PC-3 (cell line): ENCODE results near the gene MAZ. TPM values are rescaled to one million over a fixed set of nuclear protein-coding genes. Genes with fewer than 3 reads are reported as not detected.
A peak's percentile ranks its signal among the peaks of the same experiment; 100 is the strongest.

Source experiments
- ATAC-seq: fragments of 200-7000 bp; cut with Tn5 transposase; 2 replicates; pipeline ENCODE4 v1.9.1; 2020; ENCODE audit warnings: mild to moderate bottlenecking, moderate library complexity
- BruUV-seq: library from RNA; stranded (reverse); fragments of 400-500 nt; replicated peaks from 2 replicates; lab custom pipeline; 2021; lab: Mats Ljungman, UMichigan
- CTCF ChIA-PET: fragments of 300-600 bp; sonication (Branson Sonifier 250); formaldehyde crosslinking; loops from one replicate; lab custom pipeline; 2022; ENCODE audit warnings: antibody characterized with exemption; lab: Charles Lee
- POLR2A ChIA-PET: fragments of 300-600 bp; sonication (Branson Sonifier 250); formaldehyde crosslinking; loops from one replicate; lab custom pipeline; 2022; ENCODE audit warnings: antibody characterized with exemption; ENCODE audit not compliant: unreplicated experiment; lab: Charles Lee
- DNase-seq: peaks from one replicate; pipeline ENCODE4 v3.0.0-alpha.2; 2015
- H2AFZ ChIP-seq: fragments of 300-600 bp; sonication (generic); 2 replicates; pipeline ENCODE4 v1.6.0; 2016; ENCODE audit warnings: antibody characterized with exemption, low read length
- H3F3A ChIP-seq: fragments of 300-600 bp; sonication (generic); one replicate; pipeline ENCODE4 v1.6.0; 2017; ENCODE audit warnings: antibody characterized with exemption, low read length, control low read depth, mild to moderate bottlenecking; ENCODE audit not compliant: unreplicated experiment
- H3K27ac ChIP-seq: fragments of 300-600 bp; sonication (generic); 2 replicates; pipeline ENCODE4 v1.5.1; 2016; ENCODE audit warnings: mild to moderate bottlenecking, low read length
- H3K27me3 ChIP-seq: fragments of 300-600 bp; sonication (generic); 2 replicates; pipeline ENCODE4 v1.6.1; 2016; ENCODE audit warnings: low read length, mixed read lengths
- H3K36me3 ChIP-seq: fragments of 300-600 bp; sonication (generic); 2 replicates; pipeline ENCODE4 v1.6.1; 2016; ENCODE audit warnings: low read depth, mixed run types, low read length, mixed read lengths
- H3K4me1 ChIP-seq: fragments of 300-600 bp; sonication (generic); 2 replicates; pipeline ENCODE4 v1.5.1; 2016; ENCODE audit warnings: low read length; ENCODE audit not compliant: insufficient read depth
- H3K4me2 ChIP-seq: fragments of 300-600 bp; sonication (generic); 2 replicates; pipeline ENCODE4 v1.6.0; 2016; ENCODE audit warnings: low read length
- H3K4me3 ChIP-seq: fragments of 300-600 bp; sonication (generic); 2 replicates; pipeline ENCODE4 v1.5.1; 2016; ENCODE audit warnings: mild to moderate bottlenecking, low read length, mixed read lengths
- H3K79me2 ChIP-seq: fragments of 300-600 bp; sonication (generic); 2 replicates; pipeline ENCODE4 v1.6.1; 2017; ENCODE audit warnings: low read length, mixed read lengths
- H3K9ac ChIP-seq: fragments of 300-600 bp; sonication (generic); 2 replicates; pipeline ENCODE4 v1.6.0; 2016; ENCODE audit warnings: mild to moderate bottlenecking, low read length
- H3K9me2 ChIP-seq: fragments of 300-600 bp; sonication (generic); replicated peaks from 2 replicates; pipeline ENCODE4 v1.6.1; 2016; ENCODE audit warnings: mixed run types, low read length, mixed read lengths
- H3K9me3 ChIP-seq: fragments of 300-600 bp; sonication (generic); 2 replicates; pipeline ENCODE4 v1.6.1; 2016; ENCODE audit warnings: low read length, mixed read lengths
- H4K20me1 ChIP-seq: fragments of 300-600 bp; sonication (generic); 2 replicates; pipeline ENCODE4 v1.6.1; 2016; ENCODE audit warnings: low read length, mixed read lengths
- CTCF ChIP-seq: fragments of 300-600 bp; sonication (generic); conservative IDR thresholded peaks from 2 replicates; pipeline ENCODE4 v1.5.1; 2017; ENCODE audit warnings: antibody characterized with exemption, low read depth, mild to moderate bottlenecking, low read length
- EZH2 ChIP-seq: fragments of 300-600 bp; sonication (generic); IDR thresholded peaks from one replicate; pipeline ENCODE4 v1.6.1; 2017; ENCODE audit warnings: antibody characterized with exemption, mild to moderate bottlenecking, low read length; ENCODE audit not compliant: unreplicated experiment
- EZH2phosphoT487 ChIP-seq: fragments of 300-600 bp; sonication (generic); IDR thresholded peaks from 2 replicates; pipeline ENCODE4 v1.6.1; 2018; ENCODE audit warnings: mild to moderate bottlenecking, antibody characterized with exemption, low read length, borderline replicate concordance
- intact Hi-C: fragments of 100-400 bp; cut with micrococcal nuclease; formaldehyde crosslinking; loops from 2 replicates; pipeline ENCODE4 v1.9.0; 2023
- total RNA-seq: library from RNA; depleted of rRNA; stranded (reverse); fragments of >200 nt; gene quantifications from 2 replicates; pipeline ENCODE4 v1.2.3, GENCODE V29; 2014

Gene MAZ
- total RNA-seq, 1 experiment from 2014 or later, result 279 TPM

DNA sequence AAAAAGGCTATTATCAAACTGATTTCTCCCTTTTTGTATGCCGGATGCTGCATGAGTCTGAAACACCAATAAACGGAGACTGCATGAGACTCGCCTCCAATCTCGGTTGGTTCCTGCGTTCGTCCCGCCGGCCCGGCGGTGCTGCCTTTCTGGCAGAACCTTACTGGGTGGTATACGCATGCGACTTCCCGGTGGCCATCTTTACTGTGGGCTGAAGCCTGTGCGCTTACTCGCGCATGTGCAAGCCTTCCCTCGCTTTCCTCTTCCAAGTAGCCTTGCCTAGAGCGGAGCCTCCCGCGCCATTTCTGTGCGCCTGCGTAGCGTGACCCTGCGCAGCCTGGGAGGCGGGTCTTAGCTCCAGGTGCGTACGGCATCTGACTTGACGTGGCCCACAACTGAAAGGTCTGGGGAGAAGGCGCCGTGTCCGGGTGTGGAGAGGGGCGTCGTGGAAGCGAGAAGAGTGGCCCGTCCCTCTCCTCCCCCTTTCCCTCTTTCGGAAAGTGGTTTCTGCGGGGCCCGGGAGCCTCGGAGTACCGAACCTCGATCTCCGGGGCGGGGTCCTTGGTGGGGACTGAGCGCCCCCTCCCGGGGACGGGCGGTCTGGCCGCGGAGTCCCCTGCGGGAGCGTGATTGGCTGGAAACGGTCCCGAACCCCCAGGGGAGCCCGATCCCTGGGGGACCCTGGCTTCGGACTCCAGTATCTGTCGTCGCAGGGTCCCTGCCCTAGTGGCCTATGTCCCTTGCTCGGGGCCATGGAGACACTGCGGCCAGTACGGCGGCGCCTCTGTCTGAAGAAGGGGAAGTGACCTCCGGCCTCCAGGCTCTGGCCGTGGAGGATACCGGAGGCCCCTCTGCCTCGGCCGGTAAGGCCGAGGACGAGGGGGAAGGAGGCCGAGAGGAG, 9.7 kb downstream of the MAZ start, which contains the start of gene PAGR1:
PAGR1 (plus strand) TSS at position 360 of the 901 bp plus-strand sequence; CDS start at position 734, 374 bp downstream.
- Histone ChIP-seq H3K27ac (peak within 1 kb of the TSS; percentile 70), H4K20me1 (no peaks in the 10 kb centered on the region), H3K36me3 (no peaks in the 10 kb centered on the region; the same call in none of the 2 replicates), H3K4me1 (peaks cover 44% of the 10 kb centered on the region), H2AFZ (peak within 1 kb of the TSS; percentile 89), H3F3A (peaks cover 3% of the 10 kb centered on the region), H3K4me3 (peak within 1 kb of the TSS; percentile 95), H3K9me2 (no peaks in the 10 kb centered on the region), H3K27me3 (no peaks in the 10 kb centered on the region), H3K79me2 (peaks cover 32% of the 10 kb centered on the region), H3K9me3 (no peaks in the 10 kb centered on the region), H3K9ac (peak within 1 kb of the TSS; percentile 90), H3K4me2 (peak within 1 kb of the TSS; percentile 96)
- POLR2A ChIA-PET, result interaction anchor here (0.7 kb wide), 1 partner anchor 13 kb away, joined by 4 read pairs; no protein-coding TSS in a partner anchor
- CTCF ChIA-PET, result interaction anchor here (0.6 to 1.0 kb wide), 5 partner anchors 8 to 116 kb away, joined by 3 to 9 read pairs (median 5); partner anchors contain the start of genes KCTD13 and KIF22
- TSS peak; percentile 61 for BruUV-seq
- peak; percentile 57 for ATAC-seq
- TF ChIP-seq EZH2phosphoT487 (no peak), CTCF (peak; percentile 73), EZH2 (no peak)
- intact Hi-C loops, result loop anchor here (5.0 kb wide), 2 partner anchors 46 to 206 kb away; partner anchors contain the start of genes C16orf92 and CDIPT
- DNase-seq, result peak; percentile 97

DNA sequence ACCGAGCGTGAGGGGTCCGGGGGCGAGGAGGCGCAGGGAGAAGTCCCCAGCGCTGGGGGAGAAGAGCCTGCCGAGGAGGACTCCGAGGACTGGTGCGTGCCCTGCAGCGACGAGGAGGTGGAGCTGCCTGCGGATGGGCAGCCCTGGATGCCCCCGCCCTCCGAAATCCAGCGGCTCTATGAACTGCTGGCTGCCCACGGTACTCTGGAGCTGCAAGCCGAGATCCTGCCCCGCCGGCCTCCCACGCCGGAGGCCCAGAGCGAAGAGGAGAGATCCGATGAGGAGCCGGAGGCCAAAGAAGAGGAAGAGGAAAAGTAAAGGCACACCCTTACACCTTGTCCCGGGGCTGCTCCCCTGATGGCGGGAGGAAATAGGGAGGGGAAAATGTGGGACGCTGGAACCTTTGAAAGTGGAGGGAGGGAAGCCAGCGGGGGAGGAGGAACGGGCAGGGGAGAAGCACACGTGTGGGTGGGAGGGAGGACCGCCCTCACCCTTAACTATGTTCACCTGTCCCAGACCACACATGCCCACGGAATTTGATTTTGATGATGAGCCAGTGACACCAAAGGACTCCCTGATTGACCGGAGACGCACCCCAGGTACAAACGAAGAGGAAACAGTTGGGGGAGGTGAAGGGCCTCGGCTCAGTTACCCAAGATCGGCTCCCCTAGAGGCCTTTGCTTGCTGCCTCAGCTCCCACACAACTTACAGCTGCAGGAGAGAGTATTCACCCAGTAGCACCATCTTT, 10.5 kb downstream of the MAZ start:
- H3K27me3 ChIP-seq, result no peaks in the 10 kb centered on the region
- BruUV-seq, result no TSS peak
- H3K9me3 ChIP-seq, result no peaks in the 10 kb centered on the region
- peaks cover 32% of the 10 kb centered on the region for H3K79me2 ChIP-seq
- H4K20me1 ChIP-seq, result no peaks in the 10 kb centered on the region
- H3K9ac ChIP-seq, result peak overlapping the region; percentile 90
- H3K27ac ChIP-seq, result peak overlapping the region; percentile 70
- intact Hi-C loops, result loop anchor here (5.0 kb wide), 2 partner anchors 45 to 205 kb away; partner anchors contain the start of genes C16orf92 and CDIPT
- ChIA-PET CTCF (interaction anchor here (0.6 kb wide), 2 partner anchors 12 to 21 kb away, joined by 3 read pairs; no protein-coding TSS in a partner anchor), POLR2A (no interaction called here)
- H2AFZ ChIP-seq, result peak overlapping the region; percentile 89
- TF ChIP-seq EZH2 (no peak), CTCF (no peak), EZH2phosphoT487 (no peak)
- peak overlapping the region; percentile 95 for H3K4me3 ChIP-seq
- ATAC-seq, result peak; percentile 21
- no peaks in the 10 kb centered on the region; the same call in none of the 2 replicates for H3K36me3 ChIP-seq
- peaks cover 3% of the 10 kb centered on the region for H3F3A ChIP-seq
- peaks cover 47% of the 10 kb centered on the region for H3K4me1 ChIP-seq
- peak overlapping the region; percentile 96 for H3K4me2 ChIP-seq
- peak; percentile 49 for DNase-seq
- H3K9me2 ChIP-seq, result no peaks in the 10 kb centered on the region
